Mesenchymal stem cell (in vitro differentiated cells and primary cell): ENCODE data around the gene SLC39A2.

ENCODE experiments used
- DNase-seq: peaks from one replicate; pipeline ENCODE4 v3.0.0-alpha.2; 2013
- H2AFZ ChIP-seq: one replicate; pipeline ENCODE4 v1.6.1; 2013; ENCODE audit warnings: low read depth, mild to moderate bottlenecking, control low read depth, inconsistent platforms, low read length, moderate library complexity
- H2AK5ac ChIP-seq: 2 replicates; pipeline ENCODE4 v1.6.1; 2013; ENCODE audit warnings: low read length, moderate library complexity, mild to moderate bottlenecking, inconsistent platforms; ENCODE audit not compliant: severe bottlenecking
- H2BK120ac ChIP-seq: one replicate; pipeline ENCODE4 v1.6.1; 2013; ENCODE audit warnings: low read depth, mild to moderate bottlenecking, inconsistent platforms, low read length, moderate library complexity
- H2BK12ac ChIP-seq, 2 experiments: one replicate each; pipeline ENCODE4 v1.6.1; 2013; ENCODE audit warnings: inconsistent platforms in 2 of 2, low read length in 2 of 2, mild to moderate bottlenecking in 2 of 2, moderate library complexity in 2 of 2, control low read depth in 1 of 2
- H2BK15ac ChIP-seq: one replicate; pipeline ENCODE4 v1.6.1; 2013; ENCODE audit warnings: mild to moderate bottlenecking, low read depth, inconsistent platforms; ENCODE audit not compliant: poor library complexity, severe bottlenecking
- H2BK5ac ChIP-seq: 2 replicates; pipeline ENCODE4 v1.6.1; 2013; ENCODE audit warnings: low read depth, mild to moderate bottlenecking, low read length, control low read depth, inconsistent platforms; ENCODE audit not compliant: poor library complexity, severe bottlenecking
- H3K14ac ChIP-seq, 2 experiments: one replicate each; pipeline ENCODE4 v1.6.1; 2013; ENCODE audit warnings: inconsistent platforms in 2 of 2, low read length in 2 of 2, control low read depth in 1 of 2, mild to moderate bottlenecking in 1 of 2, moderate library complexity in 1 of 2
- H3K18ac ChIP-seq, 2 experiments: one replicate each; pipeline ENCODE4 v1.6.1; 2013; ENCODE audit warnings: inconsistent platforms in 2 of 2, low read length in 2 of 2, control low read depth in 1 of 2, low read depth in 1 of 2, mild to moderate bottlenecking in 1 of 2
- H3K23ac ChIP-seq, 2 experiments: one replicate each; pipeline ENCODE4 v1.6.1; 2013; ENCODE audit warnings: inconsistent platforms in 2 of 2, low read length in 2 of 2, mild to moderate bottlenecking in 2 of 2, moderate library complexity in 2 of 2, control low read depth in 1 of 2
- H3K27ac ChIP-seq: 2 replicates; pipeline ENCODE4 v1.5.1; 2013; ENCODE audit warnings: mild to moderate bottlenecking, moderate library complexity, low read length, control low read depth, inconsistent platforms; ENCODE audit not compliant: poor library complexity, severe bottlenecking
- H3K27me3 ChIP-seq, 2 experiments: 2 replicates each; pipeline versions ENCODE4 v1.6.1 to v1.7.0; 2013; ENCODE audit warnings: low read length in 2 of 2, mild to moderate bottlenecking in 2 of 2, moderate library complexity in 2 of 2, control low read depth in 1 of 2, inconsistent platforms in 1 of 2; ENCODE audit not compliant: control insufficient read depth in 1 of 2, insufficient read depth in 1 of 2
- H3K36me3 ChIP-seq, 2 experiments: 2 replicates each; pipeline versions ENCODE4 v1.6.1 to v1.7.0; 2013; ENCODE audit warnings: low read length in 2 of 2, control low read depth in 1 of 2, inconsistent platforms in 1 of 2, low read depth in 1 of 2, mild to moderate bottlenecking in 1 of 2; ENCODE audit not compliant: insufficient read depth in 2 of 2, control insufficient read depth in 1 of 2
- H3K4ac ChIP-seq, 2 experiments: one replicate each; pipeline ENCODE4 v1.6.1; 2013; ENCODE audit warnings: inconsistent platforms in 2 of 2, low read length in 2 of 2, mild to moderate bottlenecking in 2 of 2, moderate library complexity in 2 of 2, control low read depth in 1 of 2, low read depth in 1 of 2
- H3K4me1 ChIP-seq: 2 replicates; pipeline ENCODE4 v1.6.1; 2013; ENCODE audit warnings: low read depth, low read length, control low read depth; ENCODE audit not compliant: control insufficient read depth, insufficient read depth
- H3K4me2 ChIP-seq: 2 replicates; pipeline ENCODE4 v1.6.1; 2013; ENCODE audit warnings: low read length, mild to moderate bottlenecking, inconsistent platforms; ENCODE audit not compliant: poor library complexity, severe bottlenecking
- H3K4me3 ChIP-seq, 2 experiments: 2 replicates each; pipeline versions ENCODE4 v1.5.1 to v1.7.0; 2013; ENCODE audit warnings: low read length in 2 of 2, mild to moderate bottlenecking in 2 of 2, control low read depth in 1 of 2, low read depth in 1 of 2; ENCODE audit not compliant: insufficient read depth in 1 of 2
- H3K79me1 ChIP-seq: replicated peaks from 2 replicates; pipeline ENCODE4 v1.6.1; 2013; ENCODE audit warnings: mild to moderate bottlenecking, control low read depth, low read length, inconsistent platforms; ENCODE audit not compliant: poor library complexity, severe bottlenecking
- H3K9ac ChIP-seq: 2 replicates; pipeline ENCODE4 v1.7.0; 2013; ENCODE audit warnings: mild to moderate bottlenecking, low read length, moderate library complexity
- H3K9me3 ChIP-seq: 2 replicates; pipeline ENCODE4 v1.7.0; 2013; ENCODE audit warnings: mild to moderate bottlenecking, low read length; ENCODE audit not compliant: control insufficient read depth
- H4K8ac ChIP-seq: one replicate; pipeline ENCODE4 v1.6.1; 2013; ENCODE audit warnings: inconsistent platforms, mild to moderate bottlenecking, low read length, moderate library complexity
- H4K91ac ChIP-seq: one replicate; pipeline ENCODE4 v1.6.1; 2013; ENCODE audit warnings: mild to moderate bottlenecking, low read length, inconsistent platforms
- WGBS: methylation state at CpG from one replicate; pipeline ENCODE4 v1.1.7; 2013; ENCODE audit warnings: mixed read lengths; 5-methylcytosine and 5-hydroxymethylcytosine counted together

SLC39A2 gene

GRCh38 chr14:20988717-20989470 is 10.2 kb upstream of the SLC39A2 start:
- Histone ChIP-seq H2AK5ac (peak overlapping the region; percentile 24), H4K91ac (peak overlapping the region; percentile 52), H3K9ac (peak overlapping the region; percentile 86), H3K36me3 (peaks cover 4 to 23% of the 10 kb centered on the region in 2 experiments), H3K9me3 (no peaks in the 10 kb centered on the region), H3K4me3 (peak overlapping the region in 1 of 2 experiments; percentile 68), H3K23ac (no peak overlapping the region), H2BK12ac (peak overlapping the region; percentile 17 to 34), H2BK120ac (peak overlapping the region; percentile 89), H3K27me3 (no peaks in the 10 kb centered on the region), H3K27ac (peak overlapping the region; percentile 84), H3K14ac (no peak overlapping the region), H3K4me1 (peaks cover 14% of the 10 kb centered on the region), H4K8ac (peak overlapping the region; percentile 83), H2AFZ (no peak overlapping the region), H2BK5ac (no peak overlapping the region), H2BK15ac (peak overlapping the region; percentile 26), H3K18ac (peak overlapping the region; percentile 34 to 61), H3K4ac (peak overlapping the region; percentile 27 to 84), H3K79me1 (peaks cover 14% of the 10 kb centered on the region), H3K4me2 (no peak overlapping the region)
- no peak for DNase-seq
- 94% methylated on average over 13 of the region's 15 CpGs for WGBS

DNA sequence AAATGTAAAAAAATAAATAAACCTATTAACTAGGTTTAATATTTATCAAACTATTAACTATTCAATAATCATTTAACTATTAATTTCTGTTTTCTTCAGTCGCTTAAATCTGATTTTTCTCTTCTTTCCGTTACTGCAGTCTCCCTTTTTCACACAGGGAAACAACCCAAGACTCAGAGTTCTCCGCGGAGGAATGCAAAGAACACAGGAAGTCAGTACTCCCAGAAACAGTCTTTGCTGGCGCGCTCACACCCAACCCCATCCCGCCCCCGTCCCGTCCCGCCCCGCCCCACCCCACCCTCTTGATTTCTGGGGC is 9.7 kb upstream of the SLC39A2 start:
- Histone ChIP-seq H3K23ac (no peak overlapping the region), H3K4me3 (peak overlapping the region in 1 of 2 experiments; percentile 68), H2BK15ac (no peak overlapping the region), H2BK120ac (no peak overlapping the region), H2BK12ac (no peak overlapping the region), H3K9ac (peak overlapping the region; percentile 86), H2AFZ (no peak overlapping the region), H2AK5ac (no peak overlapping the region), H3K27me3 (no peaks in the 10 kb centered on the region), H3K14ac (no peak overlapping the region), H3K27ac (peak overlapping the region; percentile 59), H4K8ac (no peak overlapping the region), H3K4me2 (peak overlapping the region; percentile 19), H3K18ac (no peak overlapping the region), H4K91ac (no peak overlapping the region), H3K9me3 (no peaks in the 10 kb centered on the region), H3K4ac (no peak overlapping the region), H3K36me3 (peaks cover 7 to 29% of the 10 kb centered on the region in 2 experiments), H3K79me1 (peaks cover 14% of the 10 kb centered on the region), H3K4me1 (peaks cover 14% of the 10 kb centered on the region), H2BK5ac (no peak overlapping the region)
- DNase-seq: no peak
- WGBS: under 1% methylated on average over 7 of the region's 11 CpGs

DNA sequence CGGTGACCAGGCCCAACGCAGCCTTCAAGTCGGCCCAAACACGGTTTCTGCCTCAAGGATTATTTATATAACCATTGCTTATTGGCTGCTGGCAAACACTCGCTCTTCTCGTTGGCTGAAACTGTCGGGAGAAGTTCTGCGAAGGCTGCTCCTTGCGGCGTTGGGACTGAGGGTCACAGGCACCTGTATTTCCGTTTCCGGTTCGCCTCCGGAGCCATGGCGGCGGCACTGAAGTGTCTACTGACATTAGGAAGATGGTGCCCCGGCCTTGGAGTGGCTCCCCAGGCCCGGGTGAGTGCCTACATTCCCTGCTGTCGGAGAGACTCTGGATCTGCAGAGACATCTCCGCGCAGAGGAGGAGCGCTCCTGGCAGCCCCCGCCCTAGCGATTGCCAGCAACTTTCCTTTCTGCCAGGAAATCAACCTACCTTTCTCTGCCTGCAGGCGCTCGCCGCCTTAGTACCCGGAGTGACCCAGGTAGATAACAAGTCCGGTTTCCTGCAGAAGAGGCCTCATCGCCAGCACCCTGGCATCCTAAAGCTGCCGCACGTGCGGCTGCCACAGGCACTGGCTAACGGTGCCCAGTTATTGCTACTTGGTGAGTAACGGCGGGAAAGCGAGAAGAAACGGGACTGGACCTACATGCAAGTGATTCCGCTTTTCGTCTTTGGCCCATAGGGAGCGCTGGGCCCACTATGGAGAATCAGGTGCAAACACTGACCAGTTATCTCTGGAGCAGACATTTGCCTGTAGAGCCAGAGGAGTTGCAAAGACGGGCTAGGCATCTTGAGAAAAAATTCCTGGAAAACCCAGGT is 9.1 kb upstream of the SLC39A2 start, which contains the start of gene METTL17:
METTL17 (plus strand) TSS at position 194 of the 814 bp plus-strand sequence; CDS start at position 217, 23 bp downstream.
- Histone ChIP-seq H3K4me3 (peak within 1 kb of the TSS; percentile 89 to 100), H3K9ac (peak within 1 kb of the TSS; percentile 92), H3K36me3 (peaks cover 10 to 34% of the 10 kb centered on the region in 2 experiments), H3K79me1 (peaks cover 14% of the 10 kb centered on the region), H3K4me2 (peak within 1 kb of the TSS; percentile 74), H2BK12ac (peak within 1 kb of the TSS; percentile 17 to 34), H3K9me3 (no peaks in the 10 kb centered on the region), H4K91ac (peak within 1 kb of the TSS; percentile 76), H2BK120ac (peak within 1 kb of the TSS; percentile 89), H2BK15ac (peak within 1 kb of the TSS; percentile 91), H3K4me1 (peaks cover 14% of the 10 kb centered on the region), H3K4ac (peak within 1 kb of the TSS; percentile 54 to 84), H3K27me3 (no peaks in the 10 kb centered on the region), H3K23ac (peak within 1 kb of the TSS in 1 of 2 experiments; percentile 55), H2BK5ac (no peak within 1 kb of the TSS), H4K8ac (peak within 1 kb of the TSS; percentile 83), H3K18ac (peak within 1 kb of the TSS; percentile 34 to 91), H3K27ac (peak within 1 kb of the TSS; percentile 84), H3K14ac (peak within 1 kb of the TSS in 1 of 2 experiments; percentile 69), H2AFZ (peak within 1 kb of the TSS; percentile 83), H2AK5ac (peak within 1 kb of the TSS; percentile 24)
- under 1% methylated on average over 42 of the region's 42 CpGs for WGBS
- peak; percentile 98 for DNase-seq

DNA sequence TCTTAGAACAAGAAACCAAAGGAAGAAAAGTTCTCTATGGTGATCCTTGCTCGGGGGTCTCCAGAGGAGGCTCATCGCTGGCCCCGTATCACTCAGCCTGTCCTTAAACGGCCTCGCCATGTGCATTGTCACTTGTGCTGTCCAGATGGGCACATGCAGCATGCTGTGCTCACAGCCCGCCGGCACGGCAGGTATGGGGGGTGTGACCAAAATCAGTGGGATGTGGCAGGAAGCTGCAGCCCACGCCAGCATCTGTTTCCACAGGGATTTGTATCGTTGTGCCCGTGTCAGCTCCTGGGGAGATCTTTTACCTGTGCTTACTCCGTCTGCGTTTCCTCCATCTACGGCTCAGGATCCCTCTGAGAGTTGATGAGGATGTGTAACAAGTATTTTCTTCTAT is 2.6 kb upstream of the SLC39A2 start:
- 97% methylated on average over 14 of the region's 14 CpGs for WGBS

More for the DNA sequence above, 2.6 kb upstream of the SLC39A2 start:
- H2AK5ac ChIP-seq: no peak overlapping the region
- H3K27me3 ChIP-seq: no peaks in the 10 kb centered on the region
- H4K8ac ChIP-seq: peak overlapping the region; percentile 19
- H2BK5ac ChIP-seq: no peak overlapping the region
- H2BK120ac ChIP-seq: no peak overlapping the region
- H3K9me3 ChIP-seq: no peaks in the 10 kb centered on the region
- no peak overlapping the region for H3K9ac ChIP-seq
- no peak overlapping the region for H3K4me3 ChIP-seq
- H4K91ac ChIP-seq: no peak overlapping the region
- no peak overlapping the region for H2BK15ac ChIP-seq
- H3K79me1 ChIP-seq: peaks cover 9% of the 10 kb centered on the region
- H3K23ac ChIP-seq: no peak overlapping the region
- H3K4me2 ChIP-seq: no peak overlapping the region
- no peak overlapping the region for H3K14ac ChIP-seq
- H3K27ac ChIP-seq: no peak overlapping the region
- H2AFZ ChIP-seq: no peak overlapping the region
- DNase-seq: no peak
- peaks cover 26 to 62% of the 10 kb centered on the region in 2 experiments for H3K36me3 ChIP-seq
- no peak overlapping the region for H2BK12ac ChIP-seq
- no peak overlapping the region for H3K4ac ChIP-seq
- peaks cover 8% of the 10 kb centered on the region for H3K4me1 ChIP-seq
- no peak overlapping the region for H3K18ac ChIP-seq
